Measurements from ENCODE around the gene SPATA16.

SPATA16 gene

DNA sequence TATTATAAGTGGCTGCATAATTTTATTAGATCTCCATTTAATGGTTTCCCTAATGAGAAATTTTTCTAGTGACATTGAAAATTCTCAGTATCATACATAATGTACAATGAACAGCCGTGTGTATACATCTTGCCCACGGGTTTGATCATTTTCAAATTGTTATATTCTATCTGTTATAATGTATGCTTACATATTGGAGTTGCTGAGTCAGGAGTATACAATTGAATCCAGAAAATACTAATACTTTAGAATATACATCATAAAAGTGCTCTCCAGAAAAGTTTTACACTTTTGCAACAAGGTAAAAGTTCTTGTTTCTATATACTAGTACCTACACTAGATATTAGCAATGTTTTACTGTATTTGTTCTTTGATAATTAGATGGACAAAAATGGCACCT is 82.8 kb downstream of the SPATA16 start:
- Histone ChIP-seq H3K36me3 (ENCODE audit: insufficient read depth, low read length) (no peaks in the 10 kb centered on the region), H3K4me1 (ENCODE audit: insufficient read depth, low read length) (no peaks in the 10 kb centered on the region), H3K27me3 (ENCODE audit: insufficient read depth, low read length, poor library complexity) (no peaks in the 10 kb centered on the region), H3K79me2 (ENCODE audit: insufficient read depth, low read length) (no peaks in the 10 kb centered on the region), H3K9ac (ENCODE audit: low read depth, low read length) (no peak overlapping the region), H3K27ac (ENCODE audit: low read length) (no peak overlapping the region), H3K4me3 (ENCODE audit: low read depth in 1 of 2, low read length in 2 of 2) (no peak overlapping the region), H3K4me2 (ENCODE audit: insufficient read depth, low read length) (no peak overlapping the region), H4K20me1 (ENCODE audit: insufficient read depth, low read length) (no peaks in the 10 kb centered on the region), H3K9me3 (ENCODE audit: insufficient read depth, low read length, severe bottlenecking) (no peaks in the 10 kb centered on the region), H2AFZ (ENCODE audit: low read depth, low read length) (no peak overlapping the region)
- no peak for DNase-seq
- no peak for ATAC-seq (ENCODE audit: insufficient read depth, low read depth)
- TF ChIP-seq, protein P1, sequence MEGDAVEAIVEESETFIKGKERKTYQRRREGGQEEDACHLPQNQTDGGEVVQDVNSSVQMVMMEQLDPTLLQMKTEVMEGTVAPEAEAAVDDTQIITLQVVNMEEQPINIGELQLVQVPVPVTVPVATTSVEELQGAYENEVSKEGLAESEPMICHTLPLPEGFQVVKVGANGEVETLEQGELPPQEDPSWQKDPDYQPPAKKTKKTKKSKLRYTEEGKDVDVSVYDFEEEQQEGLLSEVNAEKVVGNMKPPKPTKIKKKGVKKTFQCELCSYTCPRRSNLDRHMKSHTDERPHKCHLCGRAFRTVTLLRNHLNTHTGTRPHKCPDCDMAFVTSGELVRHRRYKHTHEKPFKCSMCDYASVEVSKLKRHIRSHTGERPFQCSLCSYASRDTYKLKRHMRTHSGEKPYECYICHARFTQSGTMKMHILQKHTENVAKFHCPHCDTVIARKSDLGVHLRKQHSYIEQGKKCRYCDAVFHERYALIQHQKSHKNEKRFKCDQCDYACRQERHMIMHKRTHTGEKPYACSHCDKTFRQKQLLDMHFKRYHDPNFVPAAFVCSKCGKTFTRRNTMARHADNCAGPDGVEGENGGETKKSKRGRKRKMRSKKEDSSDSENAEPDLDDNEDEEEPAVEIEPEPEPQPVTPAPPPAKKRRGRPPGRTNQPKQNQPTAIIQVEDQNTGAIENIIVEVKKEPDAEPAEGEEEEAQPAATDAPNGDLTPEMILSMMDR (IDR thresholded peaks at IDR 0.05; ENCODE audit: borderline replicate concordance, extremely low read depth, low read length, poor library complexity, severe bottlenecking) = no peak
- no peak for TF ChIP-seq EZH2 (IDR thresholded peaks at IDR 0.05; ENCODE audit: borderline replicate concordance, low read depth, low read length, severe bottlenecking)

DNA sequence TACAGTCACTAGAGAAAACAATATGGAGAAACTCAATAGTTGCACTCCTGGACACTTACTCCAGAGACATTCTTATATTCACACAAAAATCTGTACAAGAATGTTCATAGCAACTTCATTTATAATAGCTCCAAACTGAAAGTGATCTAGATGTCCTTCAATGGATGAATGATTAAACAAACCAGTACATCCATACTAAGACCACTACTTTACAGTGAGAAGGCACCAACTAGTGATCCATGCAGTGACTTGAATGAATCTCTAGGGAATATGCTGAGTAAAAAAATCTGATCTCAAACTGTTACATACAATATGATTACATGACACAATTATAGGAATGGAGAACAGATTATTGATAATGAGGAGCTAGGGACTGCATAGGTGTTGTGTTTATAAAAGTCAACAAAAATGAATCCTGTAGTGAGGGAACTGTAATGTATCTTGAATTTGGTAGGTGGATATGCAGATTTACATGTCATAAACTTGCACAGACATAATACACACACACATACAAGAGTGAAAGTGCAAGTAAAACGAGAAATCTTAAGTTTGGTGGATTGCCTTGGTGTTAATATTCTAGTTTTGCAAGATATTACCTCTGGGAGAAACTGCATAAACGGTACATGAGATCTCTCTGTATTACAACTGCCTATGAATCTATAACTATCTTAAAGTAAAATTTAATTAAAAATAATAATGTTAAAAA is 85.7 kb downstream of the SPATA16 start:
- no peaks in the 10 kb centered on the region for H3K9me3 ChIP-seq (ENCODE audit: insufficient read depth, low read length, severe bottlenecking)
- H4K20me1 ChIP-seq (ENCODE audit: insufficient read depth, low read length) = no peaks in the 10 kb centered on the region
- TF ChIP-seq, protein P1 (IDR thresholded peaks at IDR 0.05; ENCODE audit: borderline replicate concordance, extremely low read depth, low read length, poor library complexity, severe bottlenecking) = no peak
- H3K36me3 ChIP-seq (ENCODE audit: insufficient read depth, low read length) = no peaks in the 10 kb centered on the region
- ATAC-seq (ENCODE audit: insufficient read depth, low read depth) (no peak), DNase-seq (no peak)
- no peak overlapping the region for H3K9ac ChIP-seq (ENCODE audit: low read depth, low read length)
- no peaks in the 10 kb centered on the region for H3K27me3 ChIP-seq (ENCODE audit: insufficient read depth, low read length, poor library complexity)
- no peaks in the 10 kb centered on the region for H3K79me2 ChIP-seq (ENCODE audit: insufficient read depth, low read length)
- H3K4me1 ChIP-seq (ENCODE audit: insufficient read depth, low read length) = no peaks in the 10 kb centered on the region
- H2AFZ ChIP-seq (ENCODE audit: low read depth, low read length) = no peak overlapping the region
- no peak overlapping the region for H3K27ac ChIP-seq (ENCODE audit: low read length)
- no peak overlapping the region for H3K4me3 ChIP-seq (ENCODE audit: low read depth in 1 of 2, low read length in 2 of 2)
- H3K4me2 ChIP-seq (ENCODE audit: insufficient read depth, low read length) = no peak overlapping the region

DNA sequence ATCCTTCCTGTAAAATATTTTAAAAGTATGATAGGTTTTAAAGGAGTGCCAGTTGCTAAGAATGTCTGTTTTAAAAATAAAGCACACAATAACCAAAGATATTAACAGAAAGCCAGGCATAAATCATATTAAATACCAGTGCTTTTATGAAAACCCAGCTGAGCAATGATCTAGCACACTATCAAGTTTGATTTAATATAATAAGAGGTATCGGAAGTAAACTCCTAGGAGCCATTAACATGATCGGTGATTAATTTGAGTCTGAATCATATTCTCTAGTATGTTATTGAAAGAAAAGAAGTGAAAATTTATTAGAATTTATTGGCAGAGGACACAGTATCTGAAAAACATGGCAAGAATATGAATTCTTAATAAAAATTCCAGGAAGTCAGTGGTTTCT is 91.7 kb downstream of the SPATA16 start:
- DNase-seq (no peak), ATAC-seq (ENCODE audit: insufficient read depth, low read depth) (no peak)
- TF ChIP-seq, protein P1 (IDR thresholded peaks at IDR 0.05; ENCODE audit: borderline replicate concordance, extremely low read depth, low read length, poor library complexity, severe bottlenecking) = no peak
- no peak for TF ChIP-seq EZH2 (IDR thresholded peaks at IDR 0.05; ENCODE audit: borderline replicate concordance, low read depth, low read length, severe bottlenecking)

More for the DNA sequence above, 91.7 kb downstream of the SPATA16 start:
- H3K4me2 ChIP-seq (ENCODE audit: insufficient read depth, low read length) = no peak overlapping the region
- H3K4me3 ChIP-seq (ENCODE audit: low read depth in 1 of 2, low read length in 2 of 2) = no peak overlapping the region
- no peaks in the 10 kb centered on the region for H3K27me3 ChIP-seq (ENCODE audit: insufficient read depth, low read length, poor library complexity)
- no peak overlapping the region for H2AFZ ChIP-seq (ENCODE audit: low read depth, low read length)
- no peak overlapping the region for H3K9ac ChIP-seq (ENCODE audit: low read depth, low read length)
- no peaks in the 10 kb centered on the region for H3K79me2 ChIP-seq (ENCODE audit: insufficient read depth, low read length)
- H3K27ac ChIP-seq (ENCODE audit: low read length) = no peak overlapping the region
- no peaks in the 10 kb centered on the region for H3K4me1 ChIP-seq (ENCODE audit: insufficient read depth, low read length)
- no peaks in the 10 kb centered on the region for H4K20me1 ChIP-seq (ENCODE audit: insufficient read depth, low read length)
- no peaks in the 10 kb centered on the region for H3K9me3 ChIP-seq (ENCODE audit: insufficient read depth, low read length, severe bottlenecking)
- no peaks in the 10 kb centered on the region for H3K36me3 ChIP-seq (ENCODE audit: insufficient read depth, low read length)
